Activated CD8-positive, alpha-beta T cell treated with anti-CD3 and anti-CD28 coated beads for 36 hours (primary cell): ENCODE measurements around the gene MICU1. TPM values are rescaled to one million over a fixed set of nuclear protein-coding genes. Genes with fewer than 3 reads are reported as not detected.
A peak's percentile ranks its signal among the peaks of the same experiment; 100 is the strongest.
"Not testable (repeated sequence)": the region's sequence is repeated elsewhere in the genome, so short reads cannot be mapped to it uniquely, and the experiment has no call there.

Experiments
- ATAC-seq: fragments of 200-7000 bp; cut with Tn5 transposase; one replicate; pipeline ENCODE4 v1.10.0; 2021; ENCODE audit warnings: mild to moderate bottlenecking, moderate library complexity
- CTCF ChIA-PET: fragments of 350-600 bp; sonication (Branson Sonifier 250); formaldehyde crosslinking; loops from one replicate; lab custom pipeline; 2021; ENCODE audit warnings: antibody characterized with exemption; lab: Charles Lee
- POLR2A ChIA-PET: fragments of 350-600 bp; sonication (Branson Sonifier 250); formaldehyde crosslinking; loops from one replicate; lab custom pipeline; 2021; ENCODE audit warnings: antibody characterized with exemption; lab: Charles Lee
- DNase-seq: peaks from one replicate; pipeline ENCODE4 v3.0.0-alpha.2; 2020
- H3K27ac Mint-ChIP-seq: one replicate; pipeline ENCODE4 v1.8.0; 2021; ENCODE audit warnings: mild to moderate bottlenecking, mixed read lengths
- H3K27me3 Mint-ChIP-seq: one replicate; pipeline ENCODE4 v1.8.0; 2021; ENCODE audit warnings: mixed read lengths
- H3K36me3 Mint-ChIP-seq: one replicate; pipeline ENCODE4 v1.8.0; 2021; ENCODE audit warnings: low read depth, mixed read lengths
- H3K4me1 Mint-ChIP-seq: one replicate; pipeline ENCODE4 v1.8.0; 2021; ENCODE audit warnings: low read depth, mixed read lengths
- H3K4me3 Mint-ChIP-seq: one replicate; pipeline ENCODE4 v1.8.0; 2021; ENCODE audit warnings: mild to moderate bottlenecking, moderate library complexity, mixed read lengths
- H3K9me3 Mint-ChIP-seq: one replicate; pipeline ENCODE4 v1.8.0; 2021; ENCODE audit warnings: mixed read lengths
- intact Hi-C: fragments of 100-400 bp; cut with micrococcal nuclease; formaldehyde crosslinking; loops from one replicate; pipeline ENCODE4 v1.10.0; 2022
- total RNA-seq, 2 experiments: library from RNA; stranded (reverse); gene quantifications; one replicate each; pipeline ENCODE4 v1.2.3, GENCODE V29; 2021
- TF ChIP-seq, protein P1 (sequence below): fragments of 200-600 bp; IDR thresholded peaks from one replicate; pipeline ENCODE4 v1.8.0; 2022; ENCODE audit warnings: antibody characterized with exemption, mild to moderate bottlenecking

MICU1 gene
- total RNA-seq, 2 experiments from 2014 or later: 29.9 to 31.0 TPM

DNA sequence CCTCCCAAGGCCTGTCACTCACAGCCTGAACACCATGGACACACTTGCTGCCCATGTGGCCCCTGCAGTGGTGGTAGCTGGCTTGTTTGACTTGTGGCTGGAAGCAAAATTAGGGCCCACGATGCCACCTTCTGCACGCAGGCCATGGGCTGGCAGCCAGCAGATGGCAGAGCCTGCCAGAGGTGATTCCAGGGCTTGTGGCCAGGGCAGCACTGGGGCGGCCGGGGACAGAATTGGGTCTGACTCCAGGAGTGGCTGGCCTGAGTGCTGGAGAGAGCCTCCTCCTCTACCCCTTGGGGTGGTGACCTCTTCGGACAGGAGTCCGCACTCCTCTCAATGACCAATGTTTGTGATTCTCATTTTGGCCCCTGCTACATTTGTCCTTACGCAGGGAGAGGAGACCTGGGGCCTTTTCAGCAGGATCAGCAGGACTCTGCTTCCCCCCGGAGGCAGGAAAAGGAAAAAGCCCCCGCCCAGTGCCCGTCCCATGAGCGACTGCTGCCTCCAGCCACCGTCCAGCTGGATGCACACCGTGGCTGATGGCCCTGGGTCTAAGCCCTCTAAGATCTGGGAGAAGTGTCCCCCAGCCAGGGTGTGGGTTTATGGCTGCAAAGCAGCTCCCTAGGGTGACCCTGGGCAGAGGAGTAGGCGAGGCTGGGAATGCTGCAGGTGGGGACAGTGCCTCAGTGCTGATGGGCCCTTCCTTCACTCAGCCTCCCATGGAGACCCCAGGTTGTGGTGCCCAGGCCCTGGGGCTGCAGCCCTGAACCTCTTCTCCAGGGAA is 297.6 kb downstream of the MICU1 start:
- POLR2A ChIA-PET: interaction anchor here (0.6 to 28.1 kb wide), 18 partner anchors 7 to 268 kb away, joined by 3 to 796 read pairs (median 4); partner anchors contain the start of genes DDIT4 and SPOCK2
- intact Hi-C loops: no loop called here
- Mint-ChIP-seq H3K4me3 (peak overlapping the region; percentile 89), H3K27ac (peak overlapping the region; percentile 97), H3K36me3 (peaks cover 21% of the 10 kb centered on the region), H3K4me1 (peaks cover 76% of the 10 kb centered on the region), H3K27me3 (peaks cover 2% of the 10 kb centered on the region), H3K9me3 (peaks cover 1% of the 10 kb centered on the region)
- CTCF ChIA-PET: interaction anchor here (1.0 to 4.1 kb wide), 7 partner anchors 9 to 105 kb away, joined by 4 to 33 read pairs (median 8); partner anchors contain the start of gene DDIT4
- ATAC-seq (peak; percentile 1), DNase-seq (peak; percentile 58)
- TF ChIP-seq, protein P1, sequence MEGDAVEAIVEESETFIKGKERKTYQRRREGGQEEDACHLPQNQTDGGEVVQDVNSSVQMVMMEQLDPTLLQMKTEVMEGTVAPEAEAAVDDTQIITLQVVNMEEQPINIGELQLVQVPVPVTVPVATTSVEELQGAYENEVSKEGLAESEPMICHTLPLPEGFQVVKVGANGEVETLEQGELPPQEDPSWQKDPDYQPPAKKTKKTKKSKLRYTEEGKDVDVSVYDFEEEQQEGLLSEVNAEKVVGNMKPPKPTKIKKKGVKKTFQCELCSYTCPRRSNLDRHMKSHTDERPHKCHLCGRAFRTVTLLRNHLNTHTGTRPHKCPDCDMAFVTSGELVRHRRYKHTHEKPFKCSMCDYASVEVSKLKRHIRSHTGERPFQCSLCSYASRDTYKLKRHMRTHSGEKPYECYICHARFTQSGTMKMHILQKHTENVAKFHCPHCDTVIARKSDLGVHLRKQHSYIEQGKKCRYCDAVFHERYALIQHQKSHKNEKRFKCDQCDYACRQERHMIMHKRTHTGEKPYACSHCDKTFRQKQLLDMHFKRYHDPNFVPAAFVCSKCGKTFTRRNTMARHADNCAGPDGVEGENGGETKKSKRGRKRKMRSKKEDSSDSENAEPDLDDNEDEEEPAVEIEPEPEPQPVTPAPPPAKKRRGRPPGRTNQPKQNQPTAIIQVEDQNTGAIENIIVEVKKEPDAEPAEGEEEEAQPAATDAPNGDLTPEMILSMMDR: no peak

GRCh38 chr10:72326665-72327603 is 298.9 kb downstream of the MICU1 start:
- H3K9me3 Mint-ChIP-seq, H3K27me3 Mint-ChIP-seq, intact Hi-C loops: not testable (repeated sequence)
- DNase-seq: peak; percentile 88
- peaks cover 77% of the 10 kb centered on the region for H3K4me1 Mint-ChIP-seq
- ATAC-seq: peak; percentile 1
- H3K4me3 Mint-ChIP-seq: peak overlapping the region; percentile 89
- ChIA-PET CTCF (interaction anchor here (0.8 to 3.5 kb wide), 8 partner anchors 11 to 247 kb away, joined by 3 to 31 read pairs (median 4); partner anchors contain the start of gene DDIT4), POLR2A (interaction anchor here (0.7 to 28.1 kb wide), 25 partner anchors 6 to 247 kb away, joined by 3 to 796 read pairs (median 4); partner anchors contain the start of genes ANAPC16, ASCC1, DDIT4 and SPOCK2)
- peak overlapping the region; percentile 97 for H3K27ac Mint-ChIP-seq
- H3K36me3 Mint-ChIP-seq: peaks cover 14% of the 10 kb centered on the region

GRCh38 chr10:72325243-72326175 is 300.4 kb downstream of the MICU1 start:
- intact Hi-C loops, H3K9me3 Mint-ChIP-seq, ATAC-seq, H3K27ac Mint-ChIP-seq, H3K27me3 Mint-ChIP-seq, DNase-seq, H3K4me3 Mint-ChIP-seq: not testable (repeated sequence)
- CTCF ChIA-PET: interaction anchor here (0.9 to 3.5 kb wide), 6 partner anchors 12 to 232 kb away, joined by 3 to 31 read pairs (median 4); partner anchors contain the start of gene DDIT4
- Mint-ChIP-seq H3K4me1 (peaks cover 77% of the 10 kb centered on the region), H3K36me3 (peaks cover 14% of the 10 kb centered on the region)
- POLR2A ChIA-PET: interaction anchor here (1.1 to 28.1 kb wide), 9 partner anchors 10 to 237 kb away, joined by 3 to 796 read pairs (median 11); partner anchors contain the start of genes DDIT4 and SPOCK2

DNA sequence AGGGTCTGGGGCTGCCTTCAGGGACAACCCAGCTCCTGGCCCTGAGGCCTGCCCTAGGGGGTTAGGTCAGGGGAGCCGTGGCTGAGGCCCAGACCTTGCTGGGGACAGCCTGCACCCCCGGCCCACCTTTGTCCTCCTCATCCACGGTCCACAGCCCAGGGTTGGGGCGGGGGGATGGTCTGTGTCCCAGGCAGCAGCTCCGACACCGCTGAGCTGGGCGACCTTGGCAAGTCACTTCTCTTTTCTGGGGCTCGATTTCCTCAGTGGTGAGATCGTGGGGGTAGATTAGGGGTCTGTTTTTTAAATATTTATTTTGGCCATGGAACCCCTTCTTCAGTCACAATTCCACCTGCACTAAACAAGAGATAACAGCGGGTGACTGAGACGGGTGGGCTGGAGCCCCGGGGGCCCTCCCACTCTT is 302.1 kb downstream of the MICU1 start:
- no peak overlapping the region for H3K4me3 Mint-ChIP-seq
- ChIA-PET POLR2A (interaction anchor here (0.5 to 28.1 kb wide), 7 partner anchors 8 to 1740 kb away, joined by 3 to 796 read pairs (median 52); partner anchors contain the start of gene DDIT4), CTCF (interaction anchor here (1.1 to 5.6 kb wide), 3 partner anchors 13 to 50 kb away, joined by 3 to 41 read pairs (median 3); partner anchors contain the start of gene DDIT4)
- TF ChIP-seq, protein P1: no peak
- peaks cover 70% of the 10 kb centered on the region for H3K4me1 Mint-ChIP-seq
- intact Hi-C loops: no loop called here
- ATAC-seq (no peak), DNase-seq (no peak)
- H3K27ac Mint-ChIP-seq: peak overlapping the region; percentile 99
- peaks cover 2% of the 10 kb centered on the region for H3K27me3 Mint-ChIP-seq
- H3K9me3 Mint-ChIP-seq: peaks cover 1% of the 10 kb centered on the region
- peaks cover 16% of the 10 kb centered on the region for H3K36me3 Mint-ChIP-seq
